ENCODE measurements around the gene ZNF141.

ZNF141 gene

GRCh38 chr4:309807-310206 lies 27.8 kb upstream of the ZNF141 start:
- ChIA-PET CTCF (interaction anchor here (0.7 kb wide), 1 partner anchor 28 kb away, joined by 3 read pairs; no protein-coding TSS in a partner anchor), POLR2A (no interaction called here)
- no peak for TF ChIP-seq CTCF (IDR thresholded peaks at IDR 0.05; ENCODE audit: control extremely low read depth, extremely low read depth, low read depth, missing control alignments)
- no peak for DNase-seq (ENCODE audit: extremely low spot score)

- ChIA-PET POLR2A (no interaction called here), CTCF (no interaction called here)
- DNase-seq (ENCODE audit: extremely low spot score): no peak
- TF ChIP-seq CTCF (IDR thresholded peaks at IDR 0.05; ENCODE audit: control extremely low read depth, extremely low read depth, low read depth, missing control alignments): no peak
Measured at GRCh38 chr4:314296-314903, 23.2 kb upstream of the ZNF141 start.

GRCh38 chr4:328729-329128 lies 8.9 kb upstream of the ZNF141 start:
- no peak for DNase-seq (ENCODE audit: extremely low spot score)
- ChIA-PET POLR2A (no interaction called here), CTCF (interaction anchor here (2.4 kb wide), 1 partner anchor 9 kb away, joined by 5 read pairs; no protein-coding TSS in a partner anchor)
- no peak for TF ChIP-seq CTCF (IDR thresholded peaks at IDR 0.05; ENCODE audit: control extremely low read depth, extremely low read depth, low read depth, missing control alignments)

- CTCF ChIA-PET: no interaction called here
- no peak for TF ChIP-seq CTCF (IDR thresholded peaks at IDR 0.05; ENCODE audit: control extremely low read depth, extremely low read depth, low read depth, missing control alignments)
- POLR2A ChIA-PET: no interaction called here
Measured at GRCh38 chr4:335515-335914, 2.1 kb upstream of the ZNF141 start.

GRCh38 chr4:336099-336892 lies 1.3 kb upstream of the ZNF141 start:
- DNase-seq (ENCODE audit: extremely low spot score): peak; percentile 38
- no peak for TF ChIP-seq CTCF (IDR thresholded peaks at IDR 0.05; ENCODE audit: control extremely low read depth, extremely low read depth, low read depth, missing control alignments)
- ChIA-PET CTCF (interaction anchor here (1.3 kb wide), 1 partner anchor 137 kb away, joined by 4 read pairs; no protein-coding TSS in a partner anchor), POLR2A (no interaction called here)

More at GRCh38 chr4:335515-335914, 2.1 kb upstream of the ZNF141 start:
- no peak for DNase-seq (ENCODE audit: extremely low spot score)

- no peak for DNase-seq (ENCODE audit: extremely low spot score)
- CTCF ChIA-PET: interaction anchor here (1.3 kb wide), 1 partner anchor 137 kb away, joined by 4 read pairs; no protein-coding TSS in a partner anchor
- TF ChIP-seq CTCF (IDR thresholded peaks at IDR 0.05; ENCODE audit: control extremely low read depth, extremely low read depth, low read depth, missing control alignments): no peak
- POLR2A ChIA-PET: no interaction called here
Measured at GRCh38 chr4:336893-337142, 796 bp upstream of the ZNF141 start.
